ENCODE measurements around the gene CDS2.

DNA sequence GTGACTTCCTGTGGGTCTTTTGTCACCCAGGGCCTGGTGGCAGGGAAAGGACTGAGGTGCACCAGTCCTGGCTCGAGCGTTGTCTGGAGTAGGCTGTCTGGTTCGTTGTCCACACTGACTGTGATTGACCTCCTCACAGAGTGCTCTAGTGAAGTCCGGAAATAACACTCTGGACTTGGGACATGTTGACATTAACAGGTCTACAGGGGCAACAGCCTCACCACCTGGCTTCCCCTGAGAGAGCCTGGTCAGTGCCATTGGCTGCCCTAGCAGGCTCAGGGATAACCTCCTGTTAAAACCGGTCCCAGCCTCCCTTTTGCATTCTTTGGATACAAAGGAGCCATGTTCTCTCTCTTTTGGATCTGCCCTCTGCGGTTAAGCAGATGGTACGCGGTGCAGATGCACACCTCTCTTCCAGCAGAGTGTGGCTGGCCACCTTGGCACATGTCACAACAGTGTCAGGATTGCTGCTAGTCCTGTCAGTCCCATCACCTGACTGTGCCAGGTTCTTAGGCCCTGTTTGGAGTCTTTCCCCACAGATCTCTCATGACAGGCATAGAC, 46.2 kb downstream of the CDS2 start:
- TF ChIP-seq, protein P1, sequence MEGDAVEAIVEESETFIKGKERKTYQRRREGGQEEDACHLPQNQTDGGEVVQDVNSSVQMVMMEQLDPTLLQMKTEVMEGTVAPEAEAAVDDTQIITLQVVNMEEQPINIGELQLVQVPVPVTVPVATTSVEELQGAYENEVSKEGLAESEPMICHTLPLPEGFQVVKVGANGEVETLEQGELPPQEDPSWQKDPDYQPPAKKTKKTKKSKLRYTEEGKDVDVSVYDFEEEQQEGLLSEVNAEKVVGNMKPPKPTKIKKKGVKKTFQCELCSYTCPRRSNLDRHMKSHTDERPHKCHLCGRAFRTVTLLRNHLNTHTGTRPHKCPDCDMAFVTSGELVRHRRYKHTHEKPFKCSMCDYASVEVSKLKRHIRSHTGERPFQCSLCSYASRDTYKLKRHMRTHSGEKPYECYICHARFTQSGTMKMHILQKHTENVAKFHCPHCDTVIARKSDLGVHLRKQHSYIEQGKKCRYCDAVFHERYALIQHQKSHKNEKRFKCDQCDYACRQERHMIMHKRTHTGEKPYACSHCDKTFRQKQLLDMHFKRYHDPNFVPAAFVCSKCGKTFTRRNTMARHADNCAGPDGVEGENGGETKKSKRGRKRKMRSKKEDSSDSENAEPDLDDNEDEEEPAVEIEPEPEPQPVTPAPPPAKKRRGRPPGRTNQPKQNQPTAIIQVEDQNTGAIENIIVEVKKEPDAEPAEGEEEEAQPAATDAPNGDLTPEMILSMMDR (conservative IDR thresholded peaks at IDR 0.05; ENCODE audit: low read depth, low read length), result no peak
- no peak for TF ChIP-seq EZH2phosphoT487 (IDR thresholded peaks at IDR 0.05; ENCODE audit: borderline replicate concordance, low read length)
